ENCODE measurements around the gene PDCD2L.
"Not testable (repeated sequence)": the region's sequence is repeated elsewhere in the genome, so short reads cannot be mapped to it uniquely, and the experiment has no call there.

The PDCD2L gene

DNA sequence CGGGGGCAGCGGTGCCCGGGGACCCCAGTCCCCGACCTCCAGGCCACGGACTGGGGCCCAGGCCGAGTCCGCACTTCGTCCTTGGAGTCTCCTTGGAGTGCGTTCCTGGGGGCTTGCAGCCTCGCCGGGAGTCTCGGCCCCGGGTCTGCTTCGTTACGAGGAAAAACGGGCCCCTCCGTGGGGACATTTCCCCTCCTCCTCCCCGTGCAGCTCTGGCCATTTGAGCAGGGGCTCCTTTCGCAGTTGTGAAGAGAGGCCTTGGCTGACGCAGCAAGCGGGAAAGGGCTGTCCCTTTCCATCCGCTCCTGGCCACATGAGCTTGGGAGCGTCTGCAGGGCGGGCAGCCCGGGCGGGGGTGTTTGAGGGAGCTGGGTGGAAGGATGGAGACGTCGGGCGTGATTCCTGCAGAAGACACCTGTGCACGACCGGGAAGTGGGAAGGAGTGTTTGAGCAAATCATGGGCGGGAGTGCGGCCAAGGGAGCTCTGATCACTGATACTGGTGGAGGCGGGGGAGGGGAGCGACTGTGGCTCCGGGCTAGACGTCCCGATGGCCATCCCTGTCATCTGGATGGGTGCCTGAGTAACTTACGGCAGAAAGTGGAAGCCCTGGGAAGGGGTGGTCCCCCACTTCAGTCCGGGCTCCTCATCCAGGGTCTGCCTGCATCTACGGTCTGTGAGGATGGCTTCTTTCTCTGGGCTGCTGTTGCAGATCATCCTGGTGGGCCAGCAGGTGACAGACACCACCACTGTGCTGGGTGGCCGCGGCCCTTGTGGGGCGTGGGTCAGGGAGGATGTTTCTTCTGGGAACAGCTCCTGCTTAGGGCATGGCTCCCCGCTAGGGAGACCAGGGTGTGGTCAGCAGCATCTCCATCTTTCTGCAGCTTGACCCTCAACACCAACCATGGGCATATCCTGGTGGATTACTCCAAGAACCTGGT lies 38.5 kb upstream of the PDCD2L start:
- peak overlapping the region; percentile 78 for H3K4me3 ChIP-seq (ENCODE audit: low read depth, low read length)
- TF ChIP-seq, protein P1, sequence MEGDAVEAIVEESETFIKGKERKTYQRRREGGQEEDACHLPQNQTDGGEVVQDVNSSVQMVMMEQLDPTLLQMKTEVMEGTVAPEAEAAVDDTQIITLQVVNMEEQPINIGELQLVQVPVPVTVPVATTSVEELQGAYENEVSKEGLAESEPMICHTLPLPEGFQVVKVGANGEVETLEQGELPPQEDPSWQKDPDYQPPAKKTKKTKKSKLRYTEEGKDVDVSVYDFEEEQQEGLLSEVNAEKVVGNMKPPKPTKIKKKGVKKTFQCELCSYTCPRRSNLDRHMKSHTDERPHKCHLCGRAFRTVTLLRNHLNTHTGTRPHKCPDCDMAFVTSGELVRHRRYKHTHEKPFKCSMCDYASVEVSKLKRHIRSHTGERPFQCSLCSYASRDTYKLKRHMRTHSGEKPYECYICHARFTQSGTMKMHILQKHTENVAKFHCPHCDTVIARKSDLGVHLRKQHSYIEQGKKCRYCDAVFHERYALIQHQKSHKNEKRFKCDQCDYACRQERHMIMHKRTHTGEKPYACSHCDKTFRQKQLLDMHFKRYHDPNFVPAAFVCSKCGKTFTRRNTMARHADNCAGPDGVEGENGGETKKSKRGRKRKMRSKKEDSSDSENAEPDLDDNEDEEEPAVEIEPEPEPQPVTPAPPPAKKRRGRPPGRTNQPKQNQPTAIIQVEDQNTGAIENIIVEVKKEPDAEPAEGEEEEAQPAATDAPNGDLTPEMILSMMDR (conservative IDR thresholded peaks at IDR 0.05; ENCODE audit: low read depth, low read length): no peak
- peak; percentile 46 for DNase-seq (ENCODE audit: low read depth)

GRCh38 chr19:34366738-34367623 lies 37.2 kb upstream of the PDCD2L start:
- peak; percentile 83 for DNase-seq (ENCODE audit: low read depth)
- peak overlapping the region; percentile 78 for H3K4me3 ChIP-seq (ENCODE audit: low read depth, low read length)

DNA sequence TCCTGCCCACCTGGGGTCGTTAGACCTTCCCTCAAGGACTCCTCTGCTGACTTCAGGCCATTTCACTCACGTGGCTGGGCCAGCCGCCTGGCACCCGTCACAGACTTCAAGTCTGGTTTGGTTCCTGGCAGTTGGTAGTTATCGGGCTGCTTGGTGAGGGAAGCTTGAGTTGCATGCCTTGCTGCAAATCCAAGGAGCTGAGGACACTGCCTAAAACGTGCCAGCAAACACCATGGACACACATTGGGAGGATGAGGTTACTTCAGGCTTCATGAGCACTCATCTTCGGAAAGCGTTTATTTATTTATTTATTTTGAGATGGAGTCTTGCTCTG lies 36.6 kb upstream of the PDCD2L start:
- no peak overlapping the region for H3K4me3 ChIP-seq (ENCODE audit: low read depth, low read length)
- TF ChIP-seq, protein P1 (conservative IDR thresholded peaks at IDR 0.05; ENCODE audit: low read depth, low read length): no peak
- DNase-seq (ENCODE audit: low read depth): no peak

More at GRCh38 chr19:34366738-34367623, 37.2 kb upstream of the PDCD2L start:
- TF ChIP-seq, protein P1 (conservative IDR thresholded peaks at IDR 0.05; ENCODE audit: low read depth, low read length): no peak

- H3K4me3 ChIP-seq (ENCODE audit: low read depth, low read length): no peak overlapping the region
- DNase-seq (ENCODE audit: low read depth): no peak
- TF ChIP-seq, protein P1 (conservative IDR thresholded peaks at IDR 0.05; ENCODE audit: low read depth, low read length): no peak
These were observed 35.9 kb upstream of the PDCD2L start for GRCh38 chr19:34368338-34368737.

GRCh38 chr19:34369166-34369565 lies 35.0 kb upstream of the PDCD2L start:
- not testable (repeated sequence) for H3K4me3 ChIP-seq (ENCODE audit: low read depth, low read length); DNase-seq (ENCODE audit: low read depth)

DNA sequence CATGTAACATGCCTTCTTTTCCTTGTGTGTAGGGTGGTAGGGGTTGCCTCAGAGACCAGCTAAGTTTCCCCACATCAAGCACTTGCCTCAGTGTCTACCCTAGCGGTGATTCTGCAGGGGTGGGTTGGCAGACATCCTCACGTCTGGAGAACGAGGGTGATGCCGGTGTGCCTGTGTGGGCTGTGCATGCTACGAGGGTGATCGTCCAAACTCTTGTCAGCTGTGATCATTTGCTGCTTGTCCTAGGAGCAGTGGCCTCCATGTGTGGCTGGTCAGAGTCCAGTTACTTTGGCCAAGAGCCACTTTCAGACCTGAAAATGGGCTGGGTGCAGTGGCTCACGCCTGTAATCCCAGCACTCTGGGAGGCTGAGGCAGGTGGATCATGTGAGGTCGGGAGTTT lies 34.1 kb upstream of the PDCD2L start:
- no peak for DNase-seq (ENCODE audit: low read depth)
- TF ChIP-seq, protein P1 (conservative IDR thresholded peaks at IDR 0.05; ENCODE audit: low read depth, low read length): no peak
- H3K4me3 ChIP-seq (ENCODE audit: low read depth, low read length): no peak overlapping the region

DNA sequence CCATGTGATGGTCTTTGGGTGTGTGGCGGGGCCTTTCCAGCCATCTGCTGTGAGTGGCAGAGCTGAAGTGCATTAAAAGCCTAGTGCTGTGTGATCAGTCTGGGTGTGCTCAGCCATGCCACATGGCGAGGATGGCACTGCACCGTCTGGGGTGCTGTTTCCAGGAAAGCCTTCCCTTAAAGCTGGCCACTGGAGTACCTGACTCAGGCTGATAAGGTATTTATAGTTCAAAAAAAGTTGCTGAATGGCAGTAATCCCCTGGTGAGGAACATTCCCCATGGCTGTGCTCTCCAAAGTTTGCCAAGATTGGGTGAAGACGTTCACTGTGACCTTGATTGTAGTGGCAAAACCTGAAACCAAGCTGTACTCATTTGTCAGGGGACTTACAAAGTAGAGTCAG lies 33.2 kb upstream of the PDCD2L start:
- TF ChIP-seq, protein P1 (conservative IDR thresholded peaks at IDR 0.05; ENCODE audit: low read depth, low read length): no peak
- no peak for DNase-seq (ENCODE audit: low read depth)

More for the DNA sequence above, 33.2 kb upstream of the PDCD2L start:
- no peak overlapping the region for H3K4me3 ChIP-seq (ENCODE audit: low read depth, low read length)

All from choroid plexus epithelial cell (primary cell).